CD4-positive, alpha-beta T cell treated with Interleukin-15 for 1 hour (primary cell): ENCODE data around the gene HNRNPC.
"Not testable (repeated sequence)": the region's sequence is repeated elsewhere in the genome, so short reads cannot be mapped to it uniquely, and the experiment has no call there.

Experiments
- DNase-seq: peaks from one replicate; pipeline ENCODE4 v3.0.0-alpha.2; 2020

HNRNPC gene

DNA sequence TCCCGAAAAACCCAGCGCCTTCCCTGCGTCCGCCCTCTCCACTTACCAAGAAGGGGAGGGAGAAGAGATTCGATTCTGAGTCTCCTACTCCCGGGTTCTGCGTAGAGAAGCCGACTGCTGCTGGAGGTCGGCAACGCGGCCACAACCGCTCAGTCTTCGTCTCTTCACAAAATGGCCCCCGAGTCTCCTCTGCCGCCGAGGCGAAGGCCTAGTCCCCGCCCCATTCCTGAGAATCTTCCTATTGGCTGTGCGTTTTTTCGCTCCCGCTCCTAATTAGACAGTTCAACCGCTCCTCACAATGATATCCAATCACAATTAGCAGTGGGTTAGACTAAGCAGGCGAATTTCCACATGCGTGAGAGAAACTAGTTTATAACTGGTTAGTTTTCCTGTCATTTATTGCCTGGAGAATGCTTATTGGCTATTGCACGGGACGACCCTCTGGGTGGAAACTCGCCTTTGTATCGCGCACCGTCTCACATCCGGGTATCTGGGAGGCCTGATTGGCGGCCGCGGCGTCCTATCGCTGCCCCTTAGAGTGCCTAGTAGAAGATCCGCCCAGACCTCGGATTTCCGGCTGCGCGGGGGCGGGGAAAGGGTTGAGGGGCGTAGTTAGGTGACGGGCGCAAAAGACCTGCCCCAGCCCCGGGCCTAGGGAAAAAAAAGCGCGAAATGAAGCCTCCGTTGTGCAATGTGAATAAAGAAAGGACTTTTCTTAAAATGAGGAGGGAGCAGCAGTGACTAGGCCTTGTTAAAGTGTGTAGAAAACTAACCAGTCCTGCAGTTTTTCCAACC, at the start of gene HNRNPC:
Gene HNRNPC (minus strand): TSS at position 191 of the 795 bp plus-strand sequence. CDS start 35,249 bp downstream, outside the sequence.
- DNase-seq = peak; percentile 100

DNA sequence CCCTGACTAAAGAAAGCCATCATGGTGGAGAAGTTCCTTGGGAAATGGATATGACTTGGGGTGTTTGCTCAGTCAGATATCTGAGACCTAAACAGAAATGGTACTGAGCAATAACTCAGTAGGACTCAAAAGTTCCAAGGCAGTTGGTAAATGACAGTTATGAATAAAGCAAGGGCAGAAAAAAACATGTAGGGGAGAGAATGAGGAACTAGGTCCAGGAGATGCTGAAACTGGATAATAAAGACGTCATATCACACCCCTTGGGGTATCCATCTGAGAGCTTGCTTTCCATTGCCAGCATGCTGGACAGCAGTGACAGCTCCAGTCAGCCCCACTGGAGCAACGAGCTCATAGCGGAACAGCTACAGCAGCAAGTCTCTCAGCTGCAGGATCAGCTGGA, 48.2 kb upstream of the HNRNPC start:
- no peak for DNase-seq

DNA sequence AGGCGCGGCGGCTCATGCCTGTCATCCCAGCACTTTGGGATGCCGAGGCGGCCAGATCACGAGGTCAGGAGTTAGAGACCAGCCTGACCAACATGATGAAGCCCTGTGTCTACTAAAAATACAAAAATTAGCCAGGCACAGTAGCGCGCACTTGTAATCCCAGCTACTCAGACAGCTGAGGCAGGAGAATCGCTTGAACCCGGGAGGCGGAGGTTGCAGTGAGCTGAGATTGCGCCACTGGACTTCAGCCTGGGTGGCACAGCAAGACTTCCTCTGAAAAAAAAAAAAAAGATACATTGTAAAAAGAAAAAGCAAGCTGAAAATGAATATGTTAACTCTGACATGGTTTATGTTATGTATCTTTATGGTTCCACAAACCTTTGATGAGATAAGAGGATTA, 44.3 kb upstream of the HNRNPC start:
- DNase-seq = no peak

DNA sequence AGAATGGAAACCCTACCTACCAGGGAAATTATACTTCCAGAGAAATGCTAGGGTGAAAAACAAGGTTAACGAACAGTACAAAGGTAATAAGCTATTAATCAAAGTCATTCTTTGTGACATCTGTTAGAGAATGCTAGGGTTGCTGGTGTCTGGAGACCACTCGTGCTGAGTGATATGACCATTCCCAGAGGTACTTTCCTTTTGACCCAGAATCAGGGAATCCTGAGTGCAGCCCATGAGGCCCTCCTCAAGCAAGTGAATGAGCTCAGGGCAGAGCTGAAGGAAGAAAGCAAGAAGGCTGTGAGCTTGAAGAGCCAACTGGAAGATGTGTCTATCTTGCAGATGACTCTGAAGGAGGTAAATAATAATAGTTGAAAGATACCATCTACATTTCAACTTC, 42.4 kb upstream of the HNRNPC start:
- DNase-seq = no peak

DNA sequence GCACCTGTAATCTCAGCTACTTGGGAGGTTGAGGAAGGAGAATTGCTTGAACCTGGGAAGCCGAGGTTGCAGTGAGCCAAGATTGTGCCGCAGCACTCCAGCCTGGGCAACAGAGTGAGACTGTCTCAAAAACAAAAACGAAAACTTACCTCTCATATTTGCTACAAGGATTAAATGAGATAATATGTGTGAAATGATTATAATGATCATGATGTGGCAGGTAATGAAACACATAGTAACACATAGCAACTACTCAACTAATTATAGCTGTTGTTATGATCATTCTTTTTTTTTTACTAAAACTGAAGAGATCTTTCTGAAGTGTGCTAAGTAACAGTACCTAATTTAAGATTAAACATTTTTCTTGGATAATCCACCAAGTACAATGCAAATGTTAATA, 40.7 kb upstream of the HNRNPC start:
- no peak for DNase-seq

DNA sequence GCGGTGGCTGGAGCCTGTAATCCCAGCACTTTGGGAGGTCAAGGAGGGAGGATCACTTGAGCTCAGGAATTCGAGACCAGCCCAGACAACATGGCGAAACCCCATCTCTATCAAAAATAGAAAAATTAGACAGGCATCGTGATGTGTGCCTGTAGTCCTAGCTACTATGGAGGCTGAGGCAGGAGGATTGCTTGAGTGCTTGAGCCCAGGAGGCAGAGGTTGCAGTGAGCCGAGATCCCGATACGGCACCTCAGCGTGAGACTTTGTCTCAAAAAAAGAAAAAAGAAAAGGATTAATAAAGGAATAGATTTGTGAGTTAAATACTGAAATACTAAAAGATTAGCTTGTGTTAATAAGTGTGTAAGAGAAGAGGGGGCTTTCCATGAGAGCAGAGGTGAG, 40.0 kb upstream of the HNRNPC start:
- no peak for DNase-seq

DNA sequence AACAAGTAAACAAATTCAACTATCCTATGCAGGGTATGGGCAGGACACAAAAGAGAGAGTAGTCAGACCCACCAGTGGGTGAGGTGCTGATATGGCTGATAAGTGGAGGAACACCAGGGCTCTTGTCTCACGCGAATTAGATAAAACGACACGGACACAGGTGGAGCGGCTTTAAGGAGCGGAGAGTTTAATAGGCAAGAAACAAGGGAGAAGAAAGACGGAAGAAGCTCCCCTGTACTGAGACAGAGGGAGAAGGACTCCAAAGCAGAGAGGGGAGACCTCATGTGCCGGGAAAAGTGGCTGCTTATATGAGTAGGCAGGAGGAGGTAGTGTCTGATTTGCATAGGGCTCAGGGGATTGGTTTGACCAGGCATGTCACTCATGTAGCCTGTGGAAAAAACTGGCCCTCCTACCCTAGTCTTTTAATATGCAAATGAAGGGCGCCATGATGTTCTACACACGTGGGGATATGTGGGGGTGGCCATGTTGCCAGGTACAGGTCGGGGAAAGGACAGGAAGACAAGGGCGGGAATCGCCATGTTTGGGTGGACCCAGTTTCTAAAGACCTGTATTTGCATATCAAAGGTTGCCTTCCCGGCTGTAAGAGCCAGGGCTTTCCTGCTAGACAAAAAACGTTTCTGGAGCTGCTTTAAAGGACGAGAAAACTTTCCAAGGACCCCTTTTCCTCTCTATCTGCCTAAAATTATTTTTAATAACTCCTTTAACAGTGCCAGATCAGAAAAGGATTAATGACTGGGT, 39.4 kb upstream of the HNRNPC start:
- peak; percentile 89 for DNase-seq

DNA sequence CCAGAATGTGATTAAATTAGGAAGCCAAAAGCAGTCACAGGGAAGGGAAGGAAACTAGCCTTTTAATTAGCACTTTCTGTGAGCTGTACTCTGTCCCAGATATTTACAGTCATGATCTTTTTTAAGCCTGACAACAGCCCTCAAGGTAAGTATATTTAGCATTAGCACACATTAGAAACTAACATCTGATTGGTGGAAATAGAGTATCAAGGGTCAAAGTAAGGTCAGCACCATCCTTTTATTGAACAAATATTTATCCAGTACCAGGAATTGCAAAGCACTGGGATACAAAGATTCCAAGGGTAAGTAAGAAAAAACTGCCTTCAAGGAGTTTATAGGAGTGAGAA, 38.9 kb upstream of the HNRNPC start:
- no peak for DNase-seq

DNA sequence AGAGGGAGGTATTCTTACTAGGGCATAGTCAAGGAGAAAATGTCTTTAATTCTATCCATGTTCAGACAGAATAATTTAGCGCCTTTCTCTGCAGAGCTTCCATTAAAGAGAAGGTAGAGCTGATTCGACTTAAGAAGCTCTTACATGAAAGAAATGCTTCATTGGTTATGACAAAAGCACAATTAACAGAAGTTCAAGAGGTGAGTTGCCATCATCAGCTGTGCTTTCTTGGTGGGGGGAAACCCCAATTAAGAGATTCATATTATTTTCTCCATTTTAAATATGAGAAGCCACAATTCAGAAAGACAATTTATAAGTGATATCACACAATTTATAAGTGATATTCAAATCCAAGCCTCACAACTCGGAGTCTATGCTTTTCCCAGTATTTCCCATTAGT, 38.4 kb upstream of the HNRNPC start:
- no peak for DNase-seq

DNA sequence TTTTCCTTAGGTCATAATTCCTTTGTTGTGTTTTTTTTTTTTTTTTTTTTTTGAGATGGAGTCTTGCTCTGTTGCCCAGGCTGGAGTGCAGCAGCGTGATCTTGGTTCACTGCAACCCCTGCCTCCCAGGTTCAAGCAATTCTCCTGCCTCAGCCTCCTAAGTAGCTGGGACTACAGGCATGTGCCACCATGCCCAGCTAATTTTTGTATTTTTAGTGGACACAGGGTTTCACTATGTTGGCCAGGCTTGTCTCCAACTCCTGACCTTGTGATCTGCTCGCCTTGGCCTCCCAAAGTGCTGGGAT, 33.5 kb upstream of the HNRNPC start:
- not testable (repeated sequence) for DNase-seq

DNA sequence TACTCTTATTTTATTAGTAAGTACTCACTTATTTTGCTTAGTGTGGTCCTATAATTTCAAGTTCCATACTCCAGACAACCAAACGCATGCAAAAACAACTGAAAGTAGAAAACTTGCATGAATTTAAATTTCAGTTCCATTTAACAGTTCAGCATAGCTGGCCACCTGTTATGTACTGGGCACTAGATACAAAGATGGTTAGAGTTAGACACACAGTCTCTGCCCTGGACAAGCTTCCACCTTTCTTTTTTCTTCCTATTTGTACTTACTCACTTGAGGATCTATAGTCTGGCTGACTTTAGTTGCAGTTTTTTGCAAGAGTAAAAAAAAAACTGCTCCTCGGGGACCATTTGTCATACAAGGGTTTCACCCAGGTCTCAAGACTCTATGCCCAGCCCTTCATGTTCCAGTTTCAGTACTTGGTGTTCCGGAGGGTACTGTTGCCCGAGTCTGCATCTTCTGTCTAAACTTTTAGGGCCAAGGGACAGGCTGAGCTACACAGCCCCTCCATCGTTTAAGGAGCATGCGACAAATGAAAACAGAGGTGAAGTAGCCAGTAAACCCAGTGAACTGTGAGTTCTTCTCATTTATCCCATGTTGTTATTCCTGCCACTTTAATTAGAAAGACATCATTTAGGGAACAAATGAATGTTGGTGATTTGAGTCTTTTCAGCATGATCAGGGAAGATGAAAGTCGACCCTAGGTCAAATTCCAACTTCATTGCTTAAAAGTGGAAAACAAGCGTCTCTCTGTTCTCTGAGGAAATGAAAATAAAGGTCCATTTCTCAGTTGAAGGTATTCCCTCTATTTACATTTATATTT, 33.0 kb upstream of the HNRNPC start:
- DNase-seq = no peak

DNA sequence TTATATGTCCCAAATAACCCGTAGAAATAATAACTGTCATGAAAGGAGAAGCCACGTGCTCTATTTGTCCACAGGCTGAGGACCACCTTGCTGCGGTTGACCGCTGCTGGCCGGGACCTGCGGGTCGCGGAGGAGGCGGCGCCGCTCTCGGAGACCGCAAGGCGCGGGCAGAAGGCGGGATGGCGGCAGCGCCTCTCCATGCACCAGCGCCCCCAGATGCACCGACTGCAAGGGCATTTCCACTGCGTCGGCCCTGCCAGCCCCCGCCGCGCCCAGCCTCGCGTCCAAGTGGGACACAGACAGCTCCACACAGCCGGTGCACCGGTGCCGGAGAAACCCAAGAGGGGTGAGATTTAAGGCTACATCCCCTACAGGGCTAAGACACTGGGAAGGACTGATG, 31.6 kb upstream of the HNRNPC start:
- peak; percentile 35 for DNase-seq

DNA sequence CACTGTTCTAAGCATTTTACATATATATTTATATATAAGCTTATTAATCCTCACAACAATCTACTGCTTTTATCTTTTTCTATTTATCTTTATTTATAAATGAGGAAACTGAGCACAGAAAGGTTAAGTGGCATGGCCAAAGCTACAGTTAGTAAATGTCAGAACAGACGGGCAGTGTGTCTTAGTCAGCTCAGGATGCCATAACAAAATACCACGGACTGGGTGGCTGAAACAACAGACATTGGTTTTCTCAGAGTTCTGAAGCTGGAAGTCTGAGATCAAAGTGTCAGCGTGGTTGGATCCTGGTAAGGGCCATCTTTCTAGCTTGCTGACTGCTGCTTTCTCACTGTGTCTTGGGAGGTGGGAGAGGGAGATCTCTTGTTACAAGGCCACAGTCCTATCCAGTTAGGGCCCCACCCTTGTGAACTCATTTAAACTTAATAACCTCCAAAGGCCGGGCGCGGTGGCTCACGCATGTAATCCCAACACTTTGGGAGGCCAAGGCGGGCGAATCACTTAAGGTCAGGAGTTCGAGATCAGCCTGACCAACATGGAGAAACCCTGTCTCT, 30.4 kb upstream of the HNRNPC start:
- no peak for DNase-seq

DNA sequence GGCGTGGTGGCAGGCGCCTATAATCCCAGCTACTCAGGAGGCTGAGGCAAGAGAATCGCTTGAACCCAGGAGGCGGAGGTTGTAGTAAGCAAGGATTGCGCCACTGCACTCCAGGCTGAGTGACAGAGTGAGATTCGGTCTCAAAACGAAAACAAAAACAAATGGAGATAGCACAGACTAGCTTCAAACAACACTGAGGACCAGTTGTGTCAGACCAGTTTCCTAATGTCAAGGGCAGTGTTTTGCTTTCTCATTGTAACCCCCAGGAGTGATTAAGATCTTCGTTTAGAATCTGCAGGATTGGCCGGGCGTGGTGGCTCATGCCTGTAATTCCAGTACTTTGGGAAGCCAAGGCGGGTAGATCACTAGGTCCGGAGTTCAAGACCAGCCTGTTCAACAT, 29.1 kb upstream of the HNRNPC start:
- DNase-seq = no peak

DNA sequence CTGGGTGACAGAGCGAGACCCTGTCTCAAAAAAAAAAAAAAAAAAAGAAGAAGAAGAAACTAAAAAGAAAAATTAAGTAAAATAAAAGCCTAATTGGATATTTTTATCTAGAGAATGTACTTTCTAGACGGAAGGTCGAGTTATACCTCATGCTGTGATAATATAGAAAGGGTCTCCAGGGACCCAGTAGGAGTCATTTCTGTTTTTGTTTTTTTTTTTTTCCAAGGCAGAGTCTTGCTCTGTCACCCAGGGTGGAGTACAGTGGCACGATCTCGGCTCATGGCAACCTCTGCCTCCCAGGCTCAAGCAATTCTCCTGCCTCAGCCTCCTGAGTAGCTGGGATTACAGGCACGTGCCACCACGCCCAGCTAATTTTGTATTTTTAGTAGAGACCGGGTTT, 24.8 kb upstream of the HNRNPC start:
- DNase-seq = not testable (repeated sequence)

DNA sequence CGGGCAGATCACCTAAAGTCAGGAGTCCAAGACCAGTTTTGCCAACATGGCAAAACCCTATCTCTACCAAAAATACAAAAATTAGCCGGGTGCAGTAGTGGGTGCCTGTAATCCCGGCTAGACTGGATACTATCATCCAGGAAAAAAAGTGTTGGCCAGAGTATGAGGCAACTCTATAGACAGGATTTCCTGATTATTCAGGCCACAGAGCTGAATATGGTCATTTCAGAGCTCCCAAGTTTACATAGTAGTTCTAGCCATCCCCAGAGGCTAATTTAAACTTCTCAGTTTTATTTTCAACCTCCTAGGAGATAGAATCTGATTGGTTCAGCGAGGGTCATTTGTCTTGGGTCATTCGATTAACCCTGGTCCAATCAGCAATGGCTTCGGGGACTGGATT, 17.9 kb upstream of the HNRNPC start:
- DNase-seq = no peak

DNA sequence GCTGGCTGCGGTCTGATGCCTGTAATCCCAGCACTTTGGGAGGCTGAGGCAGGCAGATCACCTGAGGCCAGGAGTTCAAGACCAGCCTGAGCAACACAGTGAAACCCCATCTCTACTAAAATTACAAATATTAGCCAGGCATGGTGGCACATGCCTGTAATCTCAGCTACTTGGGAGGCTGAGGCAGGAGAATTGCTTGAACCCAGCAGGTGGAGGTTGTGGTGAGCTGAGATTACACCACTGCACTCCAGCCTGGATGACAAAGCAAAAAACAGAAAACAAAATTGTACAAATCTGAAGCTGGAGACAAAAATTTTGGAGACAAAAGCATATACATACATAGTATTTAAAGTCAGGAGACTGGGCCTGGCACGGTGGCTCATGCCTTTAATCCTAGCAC, 17.3 kb upstream of the HNRNPC start:
- not testable (repeated sequence) for DNase-seq

DNA sequence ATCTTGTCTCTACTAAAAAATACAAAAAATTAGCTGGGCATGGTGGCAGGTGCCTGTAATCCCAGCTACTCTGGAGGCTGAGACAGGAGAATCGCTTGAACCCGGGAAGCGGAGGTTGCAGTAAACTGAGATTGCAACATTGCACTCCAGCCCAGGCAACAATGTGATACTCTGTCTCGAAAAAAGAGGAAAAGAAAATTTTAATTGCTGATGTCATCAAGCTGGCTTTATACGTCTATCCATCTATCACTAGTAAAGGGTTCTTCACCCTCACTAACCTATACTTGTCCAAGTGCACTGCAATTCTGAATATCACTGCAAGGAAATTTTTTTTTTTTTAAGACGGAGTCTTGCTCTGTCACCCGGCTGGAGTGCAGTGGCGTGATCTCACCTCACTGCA, 12.7 kb upstream of the HNRNPC start:
- DNase-seq = not testable (repeated sequence)

DNA sequence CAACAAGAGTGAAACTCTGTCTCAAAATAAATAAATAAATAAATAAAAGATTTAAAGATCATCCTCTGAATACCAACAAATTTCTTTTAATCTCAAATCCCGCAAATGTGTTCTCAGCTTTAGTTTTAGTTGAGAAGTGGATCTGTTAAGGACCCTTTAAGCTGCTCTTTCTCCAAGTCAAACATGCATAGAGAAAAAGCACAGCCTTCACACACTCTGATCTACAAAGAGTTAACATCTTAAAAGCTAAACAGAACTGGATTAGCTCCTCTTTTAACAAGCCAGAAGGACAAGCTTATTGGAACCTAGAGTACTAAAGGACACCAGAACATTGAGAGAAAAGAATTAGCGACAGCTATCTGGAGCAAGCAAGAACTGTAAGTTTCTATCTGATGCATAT, 10.5 kb upstream of the HNRNPC start, which contains the start of gene RPGRIP1:
Gene RPGRIP1 (plus strand): TSS at position 301 of the 400 bp plus-strand sequence. CDS start 7,894 bp downstream, outside the sequence.
- no peak for DNase-seq

DNA sequence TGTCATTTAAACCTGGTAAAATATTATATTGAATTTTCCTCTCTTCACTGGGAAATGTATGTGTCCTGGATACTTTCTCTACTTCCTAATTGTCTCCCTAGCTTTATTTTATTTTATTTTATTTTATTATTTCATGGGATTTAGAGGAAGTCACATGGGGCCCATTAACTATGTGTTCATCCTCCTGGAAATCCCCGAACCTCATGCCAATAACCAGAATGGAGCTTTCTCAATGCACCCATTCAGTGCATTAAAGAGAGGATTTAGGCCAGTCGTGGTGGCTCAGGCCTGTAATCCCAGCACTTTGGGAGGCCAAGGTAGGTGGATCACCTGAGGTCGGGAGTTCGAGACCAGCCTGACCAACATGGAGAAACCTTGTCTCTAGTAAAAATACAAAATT, 9.4 kb upstream of the HNRNPC start:
- no peak for DNase-seq

DNA sequence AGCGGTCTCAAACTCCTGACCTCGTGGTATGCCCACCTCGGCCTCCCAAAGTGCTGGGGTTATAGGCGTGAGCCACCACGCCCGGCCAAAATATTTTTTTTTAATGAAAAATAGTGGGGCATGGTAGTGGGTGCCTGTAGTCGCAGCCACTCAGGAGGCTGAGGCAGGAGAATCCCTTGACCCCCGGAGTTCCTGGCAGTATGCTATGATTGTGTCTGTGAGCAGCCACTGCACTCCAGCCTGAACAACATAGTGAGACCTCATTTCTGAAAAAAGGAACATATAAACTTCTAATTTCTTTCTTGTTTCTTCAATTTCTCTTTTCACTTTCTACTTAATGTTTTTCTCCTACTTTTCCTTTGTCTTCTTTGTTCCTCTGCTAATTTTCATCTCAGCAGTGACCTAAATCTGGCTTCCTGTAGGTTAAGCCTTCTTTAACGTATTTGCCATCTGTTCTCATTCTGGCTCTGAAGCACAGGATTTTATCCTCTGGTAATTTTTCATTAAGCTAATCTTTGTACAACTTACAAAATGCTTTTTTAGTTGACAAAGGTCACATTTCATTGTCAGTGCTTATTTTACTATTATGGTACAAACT, 6.1 kb upstream of the HNRNPC start:
- DNase-seq = no peak

DNA sequence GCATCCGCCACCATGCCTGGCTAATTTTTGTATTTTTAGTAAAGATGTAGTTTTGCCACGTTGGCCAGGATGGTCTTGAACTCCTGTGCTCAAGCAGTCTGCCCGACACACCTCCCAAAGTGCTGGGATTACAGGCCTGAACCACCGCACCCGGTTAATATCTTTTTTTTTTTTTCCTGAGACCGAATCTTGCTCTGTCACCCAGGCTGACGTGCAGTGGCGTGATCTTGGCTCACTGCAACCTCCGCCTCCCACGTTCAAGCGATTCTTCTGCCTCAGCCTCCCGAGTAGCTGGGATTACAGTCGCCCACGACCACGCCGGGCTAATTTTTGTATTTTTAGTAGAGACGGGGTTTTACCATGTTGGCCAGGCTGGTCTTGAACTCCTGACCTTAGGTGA, 3.4 kb upstream of the HNRNPC start:
- not testable (repeated sequence) for DNase-seq
